ENCODE measurements around the gene PRPF18. TPM values are rescaled to one million over a fixed set of nuclear protein-coding genes. Genes with fewer than 3 reads are reported as not detected.

The PRPF18 gene
- total and polyA plus RNA-seq, 2 of the 4 experiments (the other 2 are of a cell fraction): 10.0 to 16.9 TPM

DNA sequence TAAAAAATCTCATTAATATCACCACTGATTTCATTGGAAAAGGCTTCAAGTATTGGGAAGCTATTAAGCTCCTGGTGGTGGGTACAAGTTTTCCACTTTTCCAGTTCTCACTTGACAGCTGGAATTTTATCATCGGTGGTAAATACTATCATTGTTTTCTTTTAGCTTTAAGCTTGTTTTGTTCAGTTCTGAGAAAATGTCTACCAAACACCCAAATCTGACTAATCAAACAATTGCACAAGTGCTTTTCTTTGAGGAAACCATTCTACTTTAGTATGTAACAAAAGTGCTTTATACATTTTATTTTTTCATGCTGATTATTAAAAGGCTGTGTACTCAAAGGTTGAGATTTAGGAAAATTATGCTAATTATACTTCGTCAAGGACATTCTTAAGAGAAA is 7.9 kb downstream of the PRPF18 start:
- no peak overlapping the region for H2AK5ac ChIP-seq (ENCODE audit: low read depth, low read length)
- no peaks in the 10 kb centered on the region for H3K27me3 ChIP-seq (ENCODE audit: control insufficient read depth, insufficient read depth, low read length)
- CTCF ChIA-PET: interaction anchor here (0.7 kb wide), 1 partner anchor 23 kb away, joined by 3 read pairs; no protein-coding TSS in a partner anchor
- H3K56ac ChIP-seq (ENCODE audit: extremely low read depth, insufficient read depth, low read length): no peak overlapping the region
- no peak overlapping the region for H3K27ac ChIP-seq (ENCODE audit: insufficient read depth, low read length)
- dilution Hi-C loops (cut with HindIII; ENCODE audit: low sequenced_read_pairs, unreplicated experiment): no loop called here
- H4K91ac ChIP-seq (ENCODE audit: insufficient read depth, low read depth, low read length): no peak overlapping the region
- in situ Hi-C loops (cut with MboI; ENCODE audit: low sequenced_read_pairs): no loop called here
- H2BK120ac ChIP-seq (ENCODE audit: low read depth, low read length): no peak overlapping the region
- no peaks in the 10 kb centered on the region for H3K9me1 ChIP-seq (ENCODE audit: insufficient read depth, low read length)
- H4K5ac ChIP-seq (ENCODE audit: low read depth, low read length): no peak overlapping the region
- intact Hi-C loops (cut with micrococcal nuclease): no loop called here
- H3K36me3 ChIP-seq (ENCODE audit: control insufficient read depth, insufficient read depth, low read length): peaks cover 8% of the 10 kb centered on the region; the same call in 1 of the 2 replicates
- H2BK20ac ChIP-seq (ENCODE audit: low read depth, low read length): no peak overlapping the region
- no CpG with 5 or more reads among the region's 2 CpGs for WGBS, 2 experiments (ENCODE audit: extremely low coverage in 2 of 2, insufficient read length in 1 of 2)
- no peak overlapping the region for H3K14ac ChIP-seq (replicated peaks; ENCODE audit: low read depth, low read length)
- H3K18ac ChIP-seq (ENCODE audit: low read depth, low read length): no peak overlapping the region
- H3K79me1 ChIP-seq (ENCODE audit: low read depth in 1 of 2, low read length in 2 of 2): peaks cover 18 to 49% of the 10 kb centered on the region in 2 experiments
- ATAC-seq (ENCODE audit: low read depth) (no peak), DNase-seq (no peak)
- H4K8ac ChIP-seq (ENCODE audit: low read depth in 2 of 2, low read length in 2 of 2): no peak overlapping the region
- H2AFZ ChIP-seq (replicated peaks; ENCODE audit: low read length, poor library complexity): no peak overlapping the region
- H3K9ac ChIP-seq (ENCODE audit: low read depth, low read length): no peak overlapping the region
- H2BK5ac ChIP-seq (ENCODE audit: low read depth, low read length, poor library complexity, severe bottlenecking): no peak overlapping the region
- BruUV-seq (replicated peaks): no TSS peak
- H3K4ac ChIP-seq (ENCODE audit: low read depth, low read length): no peak overlapping the region
- no peak overlapping the region for H3K4me2 ChIP-seq (ENCODE audit: low read depth, low read length)
- H3K23ac ChIP-seq (ENCODE audit: low read depth, low read length): no peak overlapping the region
- H3K4me3 ChIP-seq (ENCODE audit: insufficient read depth, low read depth, low read length): no peak overlapping the region
- no peaks in the 10 kb centered on the region for H3K9me3 ChIP-seq (ENCODE audit: control insufficient read depth, insufficient read depth, low read length)
- POLR2A ChIA-PET (ENCODE audit: unreplicated experiment): no interaction called here
- H4K20me1 ChIP-seq (ENCODE audit: insufficient read depth, low read length): peaks cover 4% of the 10 kb centered on the region
- H3K4me1 ChIP-seq (ENCODE audit: control insufficient read depth, insufficient read depth, low read length): no peaks in the 10 kb centered on the region
- no peak overlapping the region for H2AK9ac ChIP-seq (replicated peaks; ENCODE audit: low read depth, low read length, poor library complexity)
- TF ChIP-seq RAD21 (IDR thresholded peaks at IDR 0.05; ENCODE audit: low read length): no peak
- no peak for TF ChIP-seq RCOR1 (IDR thresholded peaks at IDR 0.05; ENCODE audit: insufficient replicate concordance, low read length)
- no peak for TF ChIP-seq CHD1 (IDR thresholded peaks at IDR 0.05; ENCODE audit: low read depth, low read length)
- no peak for TF ChIP-seq MAZ (IDR thresholded peaks at IDR 0.05; ENCODE audit: borderline replicate concordance, low read depth, low read length)
- TF ChIP-seq NFE2L2 (IDR thresholded peaks at IDR 0.05; ENCODE audit: low read depth, low read length): no peak
- no peak for TF ChIP-seq FOS (IDR thresholded peaks at IDR 0.05; ENCODE audit: low read depth, low read length)
- TF ChIP-seq SMC3 (IDR thresholded peaks at IDR 0.05; ENCODE audit: low read depth, low read length): no peak
- TF ChIP-seq MXI1 (IDR thresholded peaks at IDR 0.05; ENCODE audit: borderline replicate concordance, low read depth, low read length): no peak
- no peak for TF ChIP-seq CEBPB (IDR thresholded peaks at IDR 0.05; ENCODE audit: low read depth, low read length)
- no peak for TF ChIP-seq RFX5 (IDR thresholded peaks at IDR 0.05; ENCODE audit: low read depth, low read length)
- TF ChIP-seq, protein P1, sequence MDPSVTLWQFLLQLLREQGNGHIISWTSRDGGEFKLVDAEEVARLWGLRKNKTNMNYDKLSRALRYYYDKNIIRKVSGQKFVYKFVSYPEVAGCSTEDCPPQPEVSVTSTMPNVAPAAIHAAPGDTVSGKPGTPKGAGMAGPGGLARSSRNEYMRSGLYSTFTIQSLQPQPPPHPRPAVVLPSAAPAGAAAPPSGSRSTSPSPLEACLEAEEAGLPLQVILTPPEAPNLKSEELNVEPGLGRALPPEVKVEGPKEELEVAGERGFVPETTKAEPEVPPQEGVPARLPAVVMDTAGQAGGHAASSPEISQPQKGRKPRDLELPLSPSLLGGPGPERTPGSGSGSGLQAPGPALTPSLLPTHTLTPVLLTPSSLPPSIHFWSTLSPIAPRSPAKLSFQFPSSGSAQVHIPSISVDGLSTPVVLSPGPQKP (IDR thresholded peaks at IDR 0.05; ENCODE audit: borderline replicate concordance, low read depth, low read length): no peak
- TF ChIP-seq USF2 (IDR thresholded peaks at IDR 0.05; ENCODE audit: low read depth, low read length): no peak
- TF ChIP-seq MAFK (IDR thresholded peaks at IDR 0.05; ENCODE audit: low read depth, low read length): no peak
- TF ChIP-seq BHLHE40 (IDR thresholded peaks at IDR 0.05; ENCODE audit: low read depth, low read length): no peak
- TF ChIP-seq POLR2A (IDR thresholded peaks at IDR 0.05; ENCODE audit: low read depth, low read length): no peak
- no peak overlapping the region for H2BK15ac ChIP-seq (ENCODE audit: low read depth, low read length)

Measured in IMR-90 (cell line).